ENCODE data around the gene KRTAP5-8. TPM values are rescaled to one million over a fixed set of nuclear protein-coding genes. Genes with fewer than 3 reads are reported as not detected.

KRTAP5-8 gene
- total RNA-seq, 1 experiment from 2014 or later, result not detected

DNA sequence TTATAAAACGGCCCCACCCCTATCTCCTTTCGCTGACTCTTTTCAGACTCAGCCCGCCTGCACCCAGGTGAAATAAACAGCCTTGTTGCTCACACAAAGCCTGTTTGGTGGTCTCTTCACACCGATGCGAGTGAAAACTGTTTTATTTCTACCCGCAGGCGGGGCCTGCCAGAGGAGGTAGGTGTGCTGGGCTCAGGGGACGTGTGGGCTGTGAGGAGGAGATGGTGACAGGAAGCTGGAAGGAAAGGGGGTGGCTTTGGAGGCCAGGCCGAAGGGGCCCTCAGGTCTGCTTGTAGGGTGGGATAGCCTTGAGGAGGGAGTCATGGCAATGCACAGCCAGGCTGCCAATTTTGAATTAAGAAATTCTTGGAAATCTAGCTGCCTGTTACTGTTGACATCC, 32.0 kb upstream of the KRTAP5-8 start:
- Histone ChIP-seq H2AFZ (ENCODE audit: low read depth, low read length, poor library complexity, severe bottlenecking) (no peak overlapping the region), H3K4me3 (replicated peaks in 1 of 2; ENCODE audit: low read depth in 1 of 2, low read length in 2 of 2) (no peak overlapping the region), H3K9me2 (ENCODE audit: insufficient read depth) (no peaks in the 10 kb centered on the region), H3K4me2 (ENCODE audit: low read length) (no peak overlapping the region), H3K9me3 (ENCODE audit: control insufficient read depth in 1 of 2, insufficient read depth in 1 of 2, low read depth in 1 of 2, low read length in 2 of 2) (no peaks in the 10 kb centered on the region), H3K27me3 (ENCODE audit: insufficient read depth, low read length) (no peaks in the 10 kb centered on the region), H3K9ac (ENCODE audit: low read length) (no peak overlapping the region), H3K4me1 (ENCODE audit: control insufficient read depth in 1 of 2, insufficient read depth in 2 of 2, low read length in 2 of 2) (peaks cover 3 to 5% of the 10 kb centered on the region in 2 experiments; a peak in 3 of 4 replicates), H4K20me1 (ENCODE audit: insufficient read depth) (no peaks in the 10 kb centered on the region), H3K36me3 (ENCODE audit: control insufficient read depth in 1 of 2, insufficient read depth in 2 of 2, low read length in 2 of 2) (no peaks in the 10 kb centered on the region), H3K27ac (ENCODE audit: low read depth, low read length) (no peak overlapping the region), H3K79me2 (ENCODE audit: insufficient read depth, low read length) (no peaks in the 10 kb centered on the region)
- ChIA-PET CTCF (no interaction called here), RAD21 (ENCODE audit: low non-redundant PET in 1 of 2, low total read pairs in 2 of 2, uncharacterized antibody in 2 of 2, unreplicated experiment in 2 of 2) (no interaction called here), POLR2A (no interaction called here)
- TF ChIP-seq ZFX (IDR thresholded peaks at IDR 0.05) (no peak), POLR2A (IDR thresholded peaks at IDR 0.05; ENCODE audit: borderline replicate concordance, extremely low read depth, insufficient read depth, insufficient read length) (no peak), SIN3A (IDR thresholded peaks at IDR 0.05; ENCODE audit: low read depth) (no peak), EGR1 (IDR thresholded peaks at IDR 0.05; ENCODE audit: low read depth) (no peak)
- ATAC-seq (no peak), DNase-seq (ENCODE audit: low read depth, low spot score) (no peak)
- intact Hi-C loops (cut with micrococcal nuclease), result no loop called here
- BruUV-seq (replicated peaks), result no TSS peak

DNA sequence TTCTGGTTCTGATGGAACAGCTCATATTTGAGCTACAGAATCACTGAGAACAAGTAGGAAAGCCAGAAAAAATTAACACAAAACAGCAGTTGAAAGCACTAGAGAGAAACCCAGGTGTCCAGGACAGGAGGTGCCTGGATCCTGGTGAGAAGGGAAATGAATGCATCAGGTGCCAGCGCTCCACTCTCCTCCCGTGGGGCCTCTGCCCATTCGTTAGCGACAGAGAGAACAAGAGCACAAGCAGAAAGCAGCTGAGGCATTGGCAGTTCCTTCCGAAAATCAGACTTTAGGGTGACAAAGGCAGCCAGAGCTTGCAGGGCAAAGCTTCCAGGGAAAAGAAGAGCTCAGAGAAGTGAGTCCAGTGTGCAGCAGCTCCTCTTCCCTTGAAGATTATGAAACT, 30.7 kb upstream of the KRTAP5-8 start:
- BruUV-seq (replicated peaks), result no TSS peak

More for the DNA sequence above, 30.7 kb upstream of the KRTAP5-8 start:
- ATAC-seq, result no peak
- Histone ChIP-seq H4K20me1 (ENCODE audit: insufficient read depth) (no peaks in the 10 kb centered on the region), H3K79me2 (ENCODE audit: insufficient read depth, low read length) (no peaks in the 10 kb centered on the region), H3K36me3 (ENCODE audit: control insufficient read depth in 1 of 2, insufficient read depth in 2 of 2, low read length in 2 of 2) (no peaks in the 10 kb centered on the region), H3K9me2 (ENCODE audit: insufficient read depth) (no peaks in the 10 kb centered on the region), H2AFZ (ENCODE audit: low read depth, low read length, poor library complexity, severe bottlenecking) (no peak overlapping the region), H3K27ac (ENCODE audit: low read depth, low read length) (no peak overlapping the region), H3K4me1 (ENCODE audit: control insufficient read depth in 1 of 2, insufficient read depth in 2 of 2, low read length in 2 of 2) (peaks cover 0 to 2% of the 10 kb centered on the region in 2 experiments; a peak in 1 of 4 replicates), H3K9ac (ENCODE audit: low read length) (no peak overlapping the region), H3K4me3 (replicated peaks in 1 of 2; ENCODE audit: low read depth in 1 of 2, low read length in 2 of 2) (no peak overlapping the region), H3K27me3 (ENCODE audit: insufficient read depth, low read length) (no peaks in the 10 kb centered on the region), H3K9me3 (ENCODE audit: control insufficient read depth in 1 of 2, insufficient read depth in 1 of 2, low read depth in 1 of 2, low read length in 2 of 2) (no peaks in the 10 kb centered on the region), H3K4me2 (ENCODE audit: low read length) (no peak overlapping the region)
- POLR2A ChIA-PET, result no interaction called here
- RAD21 ChIA-PET (ENCODE audit: low non-redundant PET in 1 of 2, low total read pairs in 2 of 2, uncharacterized antibody in 2 of 2, unreplicated experiment in 2 of 2), result no interaction called here
- intact Hi-C loops (cut with micrococcal nuclease), result no loop called here
- TF ChIP-seq EZH2phosphoT487 (IDR thresholded peaks at IDR 0.05; ENCODE audit: borderline replicate concordance) (no peak), YY1 (IDR thresholded peaks at IDR 0.05; ENCODE audit: extremely low read depth, insufficient replicate concordance, low read depth, low read length) (no peak), ELF1 (IDR thresholded peaks at IDR 0.05; ENCODE audit: borderline replicate concordance, low read depth) (no peak), MAX (IDR thresholded peaks at IDR 0.05) (no peak), SRF (IDR thresholded peaks at IDR 0.05; ENCODE audit: low read depth) (no peak), REST (IDR thresholded peaks at IDR 0.05; ENCODE audit: low read depth) (no peak), SIN3A (IDR thresholded peaks at IDR 0.05; ENCODE audit: low read depth) (no peak), EZH2 (IDR thresholded peaks at IDR 0.05) (no peak), JUND (IDR thresholded peaks at IDR 0.05) (no peak)
- DNase-seq (ENCODE audit: low read depth, low spot score), result no peak
- CTCF ChIA-PET, result interaction anchor here (1.3 kb wide), 1 partner anchor 73 kb away, joined by 3 read pairs; no protein-coding TSS in a partner anchor

Measured in HCT116 (cell line).